Left kidney (tissue), 2 donors: ENCODE data around the gene DAB2IP. TPM values are rescaled to one million over a fixed set of nuclear protein-coding genes. Genes with fewer than 3 reads are reported as not detected.
"Not testable (repeated sequence)": the region's sequence is repeated elsewhere in the genome, so short reads cannot be mapped to it uniquely, and the experiment has no call there.

ENCODE experiments used
- DNase-seq: peaks from one replicate; pipeline ENCODE4 v3.0.0-alpha.2; 2013
- polyA plus RNA-seq: library from polyadenylated mRNA; unstranded; fragments of 120-200 nt; gene quantifications from one replicate; pipeline ENCODE4 v1.2.1, GENCODE V29; 2013; ENCODE audit not compliant: insufficient read length

The DAB2IP gene
- polyA plus RNA-seq, 1 donor = 42.5 TPM

DNA sequence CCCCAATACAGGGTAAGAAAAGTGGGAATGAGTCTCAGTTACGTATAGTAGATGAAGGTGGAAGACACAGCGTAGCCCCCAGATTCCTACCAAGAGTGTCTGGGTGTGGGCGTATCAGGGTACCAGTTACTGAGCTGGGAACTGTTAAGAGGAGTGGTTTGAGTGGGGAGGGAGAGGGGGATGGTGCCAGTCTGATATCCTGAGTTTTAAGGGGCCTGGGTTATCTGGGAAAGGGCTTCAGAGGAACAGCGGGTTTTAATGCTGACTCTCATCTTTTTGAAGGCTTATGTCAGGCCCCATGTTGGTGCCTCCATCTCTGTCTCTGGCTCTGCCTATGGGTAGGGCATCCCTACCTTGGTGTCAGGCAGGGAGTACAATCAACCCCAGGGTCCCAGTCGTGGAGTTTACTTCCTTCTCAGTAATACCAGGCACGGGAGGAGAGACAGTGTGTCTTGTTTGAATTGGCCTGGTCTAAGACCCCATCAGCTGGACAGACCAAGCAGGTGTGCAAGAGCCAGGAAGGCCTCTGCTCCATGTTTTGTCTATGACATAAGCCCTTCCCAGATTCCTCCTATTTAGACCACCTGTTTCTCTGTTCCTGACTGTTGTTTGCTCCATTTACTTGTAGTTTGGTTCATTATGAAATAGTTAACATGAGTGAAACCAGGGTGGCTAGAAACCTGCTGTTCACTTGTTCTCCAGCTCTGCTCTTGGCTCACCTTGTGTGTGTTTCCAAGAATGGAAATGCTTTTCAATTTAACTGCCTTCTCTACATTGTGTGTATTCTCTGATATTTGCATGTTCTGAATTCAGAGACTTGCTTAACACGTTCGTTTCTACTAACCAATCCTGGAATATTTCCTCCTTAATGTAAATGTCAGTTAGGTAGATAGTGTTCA lies 125.6 kb downstream of the DAB2IP start:
- DNase-seq = no peak

DNA sequence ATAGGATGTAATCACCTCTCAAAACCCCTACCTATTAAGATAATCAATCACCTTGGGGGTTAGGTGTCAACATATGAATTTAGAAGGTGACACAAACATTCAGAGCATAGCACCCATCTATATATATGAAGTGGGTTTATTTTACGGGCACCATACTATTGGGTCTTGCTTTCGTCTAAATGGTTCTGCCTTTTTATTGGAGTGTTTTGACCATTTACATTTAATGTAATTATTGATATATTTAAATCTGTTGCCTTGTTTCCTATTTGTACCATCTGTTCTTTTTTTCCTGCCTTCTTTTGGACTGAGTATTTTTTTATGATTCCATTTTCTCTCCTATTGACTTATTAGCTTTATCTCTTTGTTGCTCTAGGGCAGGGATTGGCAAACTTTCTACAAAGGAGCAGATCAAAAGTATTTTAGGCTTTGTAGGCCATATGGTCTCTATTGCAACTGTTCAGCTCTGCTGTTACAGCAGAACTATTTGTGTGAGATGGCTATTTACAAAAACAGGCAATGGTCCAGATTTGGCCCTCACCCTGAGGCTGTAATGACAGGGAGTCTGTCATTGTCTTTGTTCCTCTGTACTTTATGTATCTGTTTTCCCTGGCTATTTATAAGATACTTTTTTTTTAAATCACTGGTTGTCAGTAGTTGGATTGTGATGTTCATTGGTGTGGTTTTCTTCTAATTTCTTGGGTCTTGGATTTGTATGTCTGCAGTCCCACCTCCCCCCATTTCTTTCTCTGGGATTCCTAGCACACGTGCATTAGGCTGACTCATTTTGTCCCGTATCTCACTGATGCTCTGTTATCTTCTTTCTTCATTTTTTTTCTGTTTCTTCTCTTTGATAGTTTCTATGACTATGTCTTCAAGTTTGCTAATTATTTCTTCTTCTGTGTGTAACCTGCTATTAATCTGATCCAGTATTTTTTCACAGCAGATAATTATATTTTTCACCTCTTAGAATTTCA lies 127.1 kb downstream of the DAB2IP start:
- DNase-seq = no peak

DNA sequence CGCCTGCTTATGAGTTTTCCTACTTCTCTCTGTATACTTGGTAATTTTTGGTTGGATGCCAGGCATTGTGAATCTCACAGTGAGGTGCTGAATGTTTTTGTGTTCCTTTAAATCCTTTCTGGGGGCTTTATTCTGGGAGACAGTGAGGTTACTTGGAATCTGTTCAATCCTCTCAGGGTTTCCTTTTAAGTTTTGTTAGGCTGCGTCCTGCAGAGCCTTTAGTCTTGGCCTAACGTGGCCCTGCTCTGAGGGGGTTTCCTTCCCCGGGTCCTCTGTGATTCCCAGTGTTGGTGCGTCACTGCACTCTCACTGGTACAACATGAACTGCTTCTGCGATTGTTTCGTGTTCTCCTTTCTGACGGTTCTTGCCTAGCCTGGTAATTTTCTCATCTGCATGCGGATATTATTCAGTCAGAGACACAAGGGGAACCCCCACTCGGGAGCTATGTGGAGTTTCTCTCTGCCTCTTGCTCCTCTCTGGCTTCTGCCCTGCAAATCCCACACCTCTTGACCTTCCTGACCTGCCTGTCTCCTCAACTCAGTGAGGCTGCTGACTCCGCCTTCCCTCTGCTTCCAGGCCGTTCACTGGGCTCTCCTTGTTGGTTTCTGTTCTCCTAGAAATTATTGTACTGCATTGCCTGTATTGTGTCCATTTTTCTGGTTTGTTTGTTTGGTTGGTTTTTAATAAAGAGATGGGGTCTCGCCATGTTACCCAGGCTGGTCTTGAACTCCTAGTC lies 128.1 kb downstream of the DAB2IP start:
- no peak for DNase-seq

DNA sequence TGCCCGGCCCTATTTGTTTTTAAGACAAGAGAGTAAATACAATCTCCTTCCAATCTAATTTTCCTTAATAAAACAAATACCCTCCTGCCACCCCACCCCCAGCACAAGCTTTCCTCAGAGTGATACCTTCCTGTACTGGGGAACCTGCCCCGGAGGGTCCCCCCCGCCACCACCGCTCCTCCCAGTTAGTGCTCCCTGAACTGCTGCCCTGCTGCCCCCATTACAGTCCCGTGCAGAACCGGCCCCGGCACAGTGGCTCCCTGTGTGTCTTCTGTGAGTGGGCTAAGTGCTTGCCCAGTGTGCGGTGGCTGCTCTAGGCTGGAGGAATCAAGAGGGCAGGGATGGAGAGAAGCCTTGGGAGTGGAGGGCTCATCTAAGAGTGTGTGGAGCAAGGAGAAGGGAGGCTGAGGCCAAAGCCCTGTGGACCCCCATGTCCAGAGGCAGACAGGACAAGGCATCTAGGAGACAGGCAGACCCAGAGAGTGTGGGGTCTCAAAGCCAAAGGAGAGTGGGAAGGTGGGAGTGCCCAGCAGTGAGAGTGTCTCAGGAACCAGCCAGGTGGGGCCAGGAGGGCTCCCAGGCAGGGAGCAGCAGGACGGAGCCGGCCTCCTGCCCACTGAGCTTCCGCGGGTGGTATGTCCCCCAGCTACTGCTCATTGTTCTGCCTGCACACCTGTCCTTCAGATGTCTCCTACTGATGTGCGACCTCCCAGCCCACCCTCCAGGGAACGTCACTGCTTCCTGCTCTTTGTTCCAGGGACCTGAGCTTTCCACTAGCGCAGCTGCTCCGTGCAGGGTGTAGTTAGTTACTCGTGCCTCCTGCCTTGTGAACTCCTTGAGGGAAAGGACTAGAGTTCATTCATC lies 129.0 kb downstream of the DAB2IP start:
- no peak for DNase-seq

DNA sequence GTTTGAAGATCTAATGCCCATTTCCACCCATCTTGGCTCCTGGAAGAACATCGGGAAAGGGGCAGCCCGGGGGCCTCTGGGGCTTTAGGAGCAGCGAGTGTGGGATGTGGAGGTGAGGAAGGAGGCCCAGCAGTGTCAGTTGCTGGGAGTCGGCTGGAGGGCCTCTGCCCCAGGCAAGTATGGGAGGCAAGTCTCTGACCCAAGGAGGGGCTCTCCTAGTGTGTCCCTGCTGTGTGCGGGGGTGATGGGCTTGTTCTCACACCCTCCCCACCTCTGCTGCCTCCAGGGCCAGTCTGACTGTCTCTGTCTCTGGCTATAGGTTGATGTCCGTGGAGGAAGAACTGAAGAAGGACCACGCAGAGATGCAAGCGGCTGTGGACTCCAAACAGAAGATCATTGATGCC lies 129.7 kb downstream of the DAB2IP start:
- DNase-seq = no peak

DNA sequence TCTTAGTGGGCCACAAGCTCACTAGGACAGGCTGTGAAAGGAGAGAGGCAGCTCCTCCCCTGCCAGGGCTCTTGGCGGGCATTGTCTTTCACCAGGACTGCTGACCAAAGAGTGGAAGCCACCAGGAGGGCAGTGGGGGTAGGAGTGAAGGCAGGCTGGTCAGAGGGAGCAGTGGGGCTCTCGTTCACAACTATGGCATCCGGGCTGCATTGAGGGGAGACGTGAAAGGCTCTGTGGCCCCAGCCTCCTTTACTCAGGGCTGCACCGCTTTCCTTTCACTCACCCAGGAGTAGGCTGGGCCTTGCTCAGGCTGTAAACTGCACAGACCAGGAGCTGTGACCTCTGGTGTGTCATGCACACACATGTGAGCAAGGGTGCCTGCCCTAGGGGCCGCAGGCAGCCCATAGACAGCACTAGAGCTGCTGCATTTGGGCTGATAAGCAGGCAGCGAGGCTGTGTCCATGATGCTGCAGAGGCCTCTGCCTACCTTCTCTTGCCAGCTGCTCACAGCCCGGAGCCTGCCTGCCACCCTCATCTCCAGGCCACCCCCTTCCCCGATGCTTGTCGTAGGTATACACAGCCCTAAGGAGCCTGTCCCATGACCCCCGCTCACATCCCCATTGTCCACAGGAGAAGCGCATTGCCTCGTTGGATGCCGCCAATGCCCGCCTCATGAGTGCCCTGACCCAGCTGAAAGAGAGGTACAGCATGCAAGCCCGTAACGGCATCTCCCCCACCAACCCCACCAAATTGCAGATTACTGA lies 130.4 kb downstream of the DAB2IP start:
- no peak for DNase-seq

DNA sequence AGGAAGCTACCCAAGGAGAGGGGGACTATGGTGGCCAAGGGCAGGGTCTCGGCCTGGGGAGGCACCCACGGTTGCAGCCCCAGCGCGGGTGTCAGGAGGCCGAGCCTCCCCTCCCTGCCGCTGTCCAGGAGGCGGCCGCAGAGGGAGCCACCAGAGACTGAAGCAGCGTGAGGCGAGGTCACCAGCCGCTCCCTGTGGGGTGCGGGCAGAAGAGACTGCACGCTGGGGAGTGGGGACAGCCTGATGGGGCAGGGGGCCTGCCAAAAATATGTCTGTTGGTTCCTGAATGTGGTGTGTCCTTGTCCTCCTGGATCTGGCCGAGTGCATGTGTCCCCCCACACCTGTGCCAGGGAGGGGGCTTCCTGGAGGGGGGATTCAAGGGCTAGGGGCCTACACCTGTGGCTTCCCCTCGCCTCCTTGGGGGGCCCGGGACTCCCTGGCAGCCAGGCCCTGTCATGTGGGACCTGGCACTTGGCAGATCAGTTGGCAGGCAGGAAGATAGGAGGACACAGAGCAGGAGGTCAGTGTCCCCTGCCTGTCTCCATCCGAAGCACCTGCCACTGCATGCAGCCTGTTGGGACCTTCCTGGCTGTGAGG lies 131.2 kb downstream of the DAB2IP start:
- DNase-seq = no peak

DNA sequence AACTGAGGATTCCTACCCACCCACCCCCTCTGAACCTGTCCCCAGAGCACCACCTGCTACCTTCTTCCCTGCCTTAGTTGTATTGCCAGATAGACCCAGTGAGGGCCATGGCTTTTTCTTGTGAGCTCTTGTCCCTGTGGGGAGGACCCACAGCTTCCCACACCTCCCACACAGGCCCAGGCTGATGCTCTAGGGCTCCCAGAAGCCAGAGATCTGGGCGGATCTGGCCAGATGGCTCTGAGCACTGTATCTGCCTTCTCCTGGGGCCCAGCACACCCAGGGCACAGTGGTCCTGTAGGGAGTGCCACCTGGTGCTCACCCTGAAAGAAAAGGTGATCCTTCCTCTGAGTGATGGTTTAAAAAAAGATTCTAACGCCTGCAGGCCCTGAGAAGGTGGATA lies 131.7 kb downstream of the DAB2IP start:
- DNase-seq = no peak

DNA sequence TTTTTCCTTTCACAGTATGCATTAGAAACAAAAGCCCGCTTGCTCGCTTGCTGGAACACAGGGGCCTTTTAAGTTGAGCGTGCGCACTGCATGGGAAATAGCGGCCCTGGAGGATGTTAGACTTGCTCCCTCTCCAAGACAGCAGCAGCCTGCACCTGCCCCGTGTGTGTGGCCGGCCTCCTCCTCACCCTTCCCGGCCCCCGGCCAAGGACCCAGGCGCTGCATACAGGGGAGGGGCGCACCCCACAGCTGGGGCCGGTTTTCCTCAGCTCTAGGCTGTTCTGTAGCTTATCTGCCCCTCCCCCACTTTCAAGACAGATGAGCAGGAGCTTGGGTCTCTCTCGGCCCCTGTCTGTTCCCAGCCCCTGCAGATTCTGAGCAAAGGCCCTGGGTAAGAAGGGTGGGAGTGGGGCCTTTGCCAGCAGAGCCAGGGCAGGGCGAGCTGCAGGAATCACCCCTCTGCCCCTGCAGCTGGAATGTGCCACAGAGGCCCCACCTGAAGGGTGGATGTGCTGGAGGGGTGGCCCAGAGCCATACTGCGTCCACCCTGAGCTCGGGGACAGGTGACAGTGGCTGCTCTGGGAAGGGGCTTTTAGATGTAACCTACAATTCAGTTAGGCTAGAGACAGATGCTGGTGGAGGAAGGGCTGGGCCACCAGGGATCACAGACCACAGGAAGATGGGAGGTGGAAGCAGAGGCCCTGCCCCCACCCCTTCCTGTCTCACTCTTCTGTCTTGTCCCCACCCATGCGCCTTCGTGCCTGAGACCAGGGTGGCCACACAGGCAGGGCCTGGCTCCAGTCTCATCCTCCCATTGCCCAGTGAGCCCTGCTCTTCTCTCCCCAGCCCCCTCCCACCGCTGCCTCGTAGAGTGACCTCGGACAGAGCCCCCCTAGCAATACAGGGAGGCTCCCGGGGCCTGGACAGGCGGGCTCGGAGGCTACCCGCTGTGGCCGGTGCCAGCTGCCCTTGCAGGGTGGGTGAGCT lies 132.4 kb downstream of the DAB2IP start:
- no peak for DNase-seq

DNA sequence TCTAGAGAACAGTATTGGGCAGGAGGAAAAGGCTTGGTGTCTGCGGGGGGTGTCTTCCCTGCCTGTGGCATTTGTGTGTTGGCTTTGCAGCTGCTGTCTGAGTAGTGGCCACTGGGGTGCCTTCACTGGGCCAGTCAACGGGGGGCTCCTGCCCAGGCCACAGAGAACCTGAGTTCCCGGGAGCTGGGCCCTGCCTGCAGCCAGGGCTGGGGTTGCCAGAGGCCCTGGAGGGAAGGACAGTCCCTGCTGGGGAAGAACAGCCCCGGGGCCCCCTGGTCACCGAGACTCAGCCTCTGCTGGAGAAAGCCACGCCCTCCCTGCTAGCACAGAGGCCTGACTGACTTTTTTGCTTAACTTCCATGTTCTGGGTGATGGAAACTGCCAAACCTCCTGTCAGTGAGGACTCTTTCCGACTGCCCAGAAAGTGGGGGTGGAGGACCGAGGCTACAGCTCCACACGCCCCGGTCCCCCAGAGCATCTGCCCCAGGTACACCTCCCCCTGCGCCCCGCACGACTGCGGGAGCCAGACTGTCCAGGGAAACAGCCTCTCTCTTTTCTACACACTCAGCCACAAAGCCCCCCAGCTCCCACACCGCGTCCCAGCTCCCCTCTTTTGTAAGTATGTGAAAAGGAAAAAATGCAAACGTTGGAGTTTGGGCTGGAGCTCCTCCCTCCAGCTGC lies 133.4 kb downstream of the DAB2IP start:
- no peak for DNase-seq

DNA sequence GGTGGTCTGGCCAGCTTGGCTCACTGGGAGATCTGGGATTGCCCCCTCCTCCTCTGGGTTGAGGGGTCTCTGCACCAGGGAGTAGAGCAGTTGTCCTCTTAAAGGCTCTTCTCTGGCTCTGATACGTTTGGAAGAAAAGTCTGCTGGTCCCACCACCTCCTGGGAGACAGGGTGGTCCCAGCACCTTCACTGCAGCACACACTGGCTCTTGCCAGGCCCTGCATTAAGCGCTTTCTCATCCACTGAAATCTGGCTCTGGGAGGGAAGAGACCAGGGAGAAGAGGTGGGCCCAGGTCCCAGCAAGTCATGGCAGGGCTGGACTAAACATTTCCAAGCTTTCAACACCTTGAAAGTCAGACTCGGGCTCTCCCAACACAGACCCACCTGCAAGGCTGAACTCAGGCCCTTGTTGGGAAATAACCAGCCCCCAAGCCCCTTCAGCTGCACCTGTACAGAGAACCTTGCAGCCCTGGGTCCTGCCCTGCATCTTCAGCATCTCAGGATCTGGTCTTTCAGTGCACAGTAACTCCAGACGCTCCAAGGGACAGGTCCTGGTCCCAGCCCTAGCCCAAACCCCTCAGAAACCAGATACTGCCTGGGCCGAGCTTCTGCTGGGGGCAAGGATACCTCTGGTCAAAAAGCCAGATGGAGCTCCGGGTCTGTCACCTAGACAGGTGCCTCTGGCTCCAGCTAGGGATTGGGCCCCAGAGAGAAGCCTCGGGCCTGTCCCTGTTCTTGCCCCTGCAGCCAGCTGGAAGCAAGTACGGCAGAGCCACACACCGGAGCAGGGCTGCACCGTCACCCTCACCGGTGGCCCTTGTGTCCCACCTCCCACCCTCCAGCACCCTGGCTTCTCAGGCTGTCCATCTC lies 134.5 kb downstream of the DAB2IP start:
- DNase-seq = no peak

DNA sequence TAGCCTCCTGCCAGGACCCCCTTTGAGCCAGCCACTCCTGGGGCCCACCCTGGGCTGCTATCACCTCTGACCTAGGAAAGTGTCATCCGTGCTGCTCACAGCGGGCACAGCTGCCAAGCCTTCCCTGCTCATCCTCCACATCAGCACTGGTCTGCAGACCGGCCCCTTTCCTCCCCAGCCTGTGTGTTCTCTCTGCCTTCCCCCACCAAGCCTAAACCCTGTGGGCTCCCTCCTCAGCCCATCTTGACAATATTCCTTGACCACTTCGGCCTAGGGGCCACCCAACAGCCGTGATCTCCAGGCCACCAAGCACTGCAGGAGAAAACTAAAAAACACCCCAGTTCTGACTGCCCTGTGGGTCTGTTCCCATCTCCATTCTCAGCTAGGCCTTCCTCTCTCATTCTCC lies 135.1 kb downstream of the DAB2IP start:
- DNase-seq = no peak

DNA sequence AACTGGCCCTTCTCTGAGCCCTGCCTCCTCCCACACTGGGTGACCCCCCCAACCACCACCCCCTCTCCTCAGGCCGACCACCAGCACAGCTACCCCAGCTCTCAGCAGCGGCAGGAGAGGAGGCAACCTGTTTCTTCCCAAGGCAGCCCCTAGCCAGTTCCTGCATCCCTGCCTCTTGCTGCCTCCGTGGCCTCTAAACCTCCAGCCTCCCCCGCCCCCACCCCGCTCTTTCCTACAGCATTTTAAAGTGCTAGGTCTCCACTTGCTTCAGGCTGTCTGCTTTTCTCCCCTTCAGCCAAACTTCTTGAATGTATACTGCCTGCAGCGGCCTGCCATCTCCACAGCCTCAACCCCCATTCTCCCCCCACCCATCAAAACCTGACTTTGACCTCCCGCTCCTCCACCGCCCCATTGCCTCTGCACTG lies 135.6 kb downstream of the DAB2IP start:
- DNase-seq = no peak

DNA sequence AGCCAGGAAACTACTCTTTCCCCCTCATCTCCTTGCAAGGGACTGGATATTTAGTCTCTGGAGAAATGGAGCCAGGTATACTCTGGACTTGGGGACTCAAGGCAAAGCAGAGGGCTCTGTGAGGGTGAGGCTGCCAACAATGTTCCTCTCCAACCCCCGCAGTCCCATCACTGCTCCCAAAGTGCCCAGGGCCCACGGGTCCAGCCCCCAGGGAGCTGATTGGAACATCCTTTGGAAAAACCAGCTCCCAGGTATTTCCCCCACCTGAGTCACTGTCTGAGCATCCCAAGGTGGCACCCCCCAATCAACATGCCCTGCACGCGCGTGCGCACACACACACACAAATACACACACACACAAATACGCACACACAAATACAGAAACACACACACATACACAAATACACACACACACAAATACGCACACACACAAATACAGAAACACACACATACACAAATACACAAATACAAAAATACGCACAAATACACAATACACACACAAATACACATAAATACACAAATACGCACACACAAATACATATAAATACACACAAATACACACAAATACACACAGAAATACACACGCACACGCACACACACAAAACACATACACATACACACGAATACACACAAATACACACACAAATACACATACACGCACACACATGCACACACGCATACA lies 137.4 kb downstream of the DAB2IP start:
- DNase-seq = no peak

DNA sequence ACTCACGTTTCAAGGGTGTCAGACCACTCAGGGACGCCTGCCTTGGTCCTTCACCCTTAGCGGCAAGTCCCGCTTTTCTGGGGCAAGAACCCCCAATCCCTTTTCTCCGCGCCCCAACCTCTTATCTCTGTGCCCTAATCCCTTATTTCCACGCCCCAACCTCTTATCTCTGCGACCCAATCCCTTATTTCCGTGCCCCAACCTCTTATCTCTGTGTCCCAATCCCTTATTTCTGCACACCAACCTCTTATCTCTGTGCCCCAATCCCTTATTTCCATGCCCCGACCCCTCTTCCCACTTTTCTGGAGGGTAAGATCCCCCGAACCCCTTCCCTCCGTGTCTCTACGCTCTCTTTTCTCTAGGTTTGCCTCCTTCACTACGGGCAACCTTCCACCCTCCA lies 139.4 kb downstream of the DAB2IP start:
- no peak for DNase-seq

DNA sequence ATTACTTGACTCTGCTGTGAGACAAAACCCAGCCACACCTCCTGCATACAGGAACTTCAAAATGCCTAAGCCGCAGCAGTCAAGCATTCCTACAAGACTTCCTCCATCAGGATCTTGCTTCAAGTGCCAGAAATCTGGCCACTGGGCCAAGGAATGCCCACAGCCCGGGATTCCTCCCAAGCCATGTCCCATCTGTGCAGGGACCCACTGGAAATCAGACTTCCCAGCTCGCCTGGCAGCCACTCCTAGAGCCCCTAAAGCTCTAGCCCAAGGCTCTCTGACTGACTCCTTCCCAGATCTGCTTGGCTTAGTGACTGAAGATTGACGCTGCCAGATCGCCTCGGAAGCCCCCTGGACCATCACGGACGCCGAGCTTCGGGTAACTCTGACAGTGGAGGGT lies 141.0 kb downstream of the DAB2IP start:
- DNase-seq = not testable (repeated sequence)
